Uterus (tissue), 4 donors: Measurements from ENCODE around the gene BTBD18. TPM values are rescaled to one million over a fixed set of nuclear protein-coding genes. Genes with fewer than 3 reads are reported as not detected.
"Not testable (repeated sequence)": the region's sequence is repeated elsewhere in the genome, so short reads cannot be mapped to it uniquely, and the experiment has no call there.

Source experiments
- DNase-seq, 2 donors: peaks; one replicate each; pipeline ENCODE4 v3.0.0-alpha.2; 2019 to 2020
- H3K27ac ChIP-seq, 2 donors: fragments of 200-600 bp; sonication (generic); 1 replicate in 1 of 2; 2 replicates in 1 of 2; pipeline ENCODE4 v1.5.1; 2016 to 2018
- H3K27me3 ChIP-seq, 2 donors: fragments of 200-600 bp; sonication (generic); one replicate each; pipeline ENCODE4 v1.5.1; 2018 to 2019; ENCODE audit warnings: control low read depth in 1 of 2
- H3K36me3 ChIP-seq, 2 donors: fragments of 200-600 bp; sonication (generic); one replicate each; pipeline ENCODE4 v1.5.1; 2019; ENCODE audit warnings: control low read depth in 1 of 2
- H3K4me1 ChIP-seq, 2 donors: fragments of 200-600 bp; sonication (generic); one replicate each; pipeline ENCODE4 v1.5.1; 2018 to 2019; ENCODE audit warnings: control low read depth in 1 of 2
- H3K4me3 ChIP-seq, 2 donors: fragments of 200-600 bp; sonication (generic); 1 replicate in 1 of 2; 2 replicates in 1 of 2; pipeline ENCODE4 v1.5.1; 2018 to 2019; ENCODE audit warnings: mild to moderate bottlenecking in 1 of 2
- H3K9me3 ChIP-seq, 2 donors: fragments of 200-600 bp; sonication (generic); one replicate each; pipeline ENCODE4 v1.5.1; 2019; ENCODE audit warnings: control low read depth in 1 of 2
- CTCF ChIP-seq, 4 experiments: fragments of 200-600 bp in 2 of 4; fragments of 450-650 bp in 2 of 4; sonication (generic) in 2 of 4; IDR thresholded peaks; one replicate each; pipeline ENCODE4 v1.5.1; 2016 to 2019; ENCODE audit warnings: antibody characterized with exemption in 4 of 4, mild to moderate bottlenecking in 2 of 4, moderate library complexity in 1 of 4
- POLR2A ChIP-seq, 2 donors: fragments of 450-650 bp; IDR thresholded peaks; one replicate each; pipeline ENCODE4 v1.6.1; 2016; ENCODE audit warnings: antibody characterized with exemption in 2 of 2, mild to moderate bottlenecking in 1 of 2, moderate library complexity in 1 of 2
- intact Hi-C: fragments of 100-400 bp; cut with DNase I; formaldehyde crosslinking; loops from one replicate; pipeline ENCODE4 v1.15.1; 2023; ENCODE audit warnings: low total_unique reads
- total RNA-seq, 4 donors: library from RNA; depleted of rRNA in 3 of 4; stranded (reverse); fragments of >200 nt in 3 of 4; gene quantifications; one replicate each; pipeline versions ENCODE4 v1.1.0 to v1.2.4, GENCODE V29; 2014 to 2023
- donor health status: DM: yes; HTN: yes; CAD: no.

BTBD18 gene
- total RNA-seq, 4 donors from 2014 or later, result not detected

GRCh38 chr11:57712256-57713150, 39.1 kb downstream of the BTBD18 start, which contains the start of gene TMX2:
TMX2 (plus strand) TSS chr11:57712593; CDS start chr11:57712619, 26 bp downstream.
- Histone ChIP-seq H3K4me3 (peak within 1 kb of the TSS; percentile 77 to 93), H3K27ac (peak within 1 kb of the TSS; percentile 69 to 92), H3K27me3 (no peaks in the 10 kb centered on the region), H3K9me3 (no peaks in the 10 kb centered on the region), H3K4me1 (peaks cover 0 to 15% of the 10 kb centered on the region in 2 donors), H3K36me3 (no peaks in the 10 kb centered on the region)
- TF ChIP-seq CTCF (IDR thresholded peaks at IDR 0.05) (peak in 1 of 4 experiments; percentile 10), POLR2A (IDR thresholded peaks at IDR 0.05) (peak in 1 of 2 donors; percentile 32)
- intact Hi-C loops, result no loop called here
- DNase-seq, result peak; percentile 90 to 95

GRCh38 chr11:57711414-57712255, 40.0 kb downstream of the BTBD18 start, which contains the start of gene MED19:
MED19 (minus strand) TSS chr11:57712215; CDS start chr11:57712179, 36 bp downstream.
- Histone ChIP-seq H3K27me3 (no peaks in the 10 kb centered on the region), H3K9me3 (no peaks in the 10 kb centered on the region), H3K36me3 (no peaks in the 10 kb centered on the region), H3K4me1 (peaks cover 0 to 15% of the 10 kb centered on the region in 2 donors), H3K27ac (peak within 1 kb of the TSS; percentile 69 to 92), H3K4me3 (peak within 1 kb of the TSS; percentile 77 to 93)
- DNase-seq, result peak; percentile 65 to 79
- TF ChIP-seq POLR2A (IDR thresholded peaks at IDR 0.05), result peak in 1 of 2 donors; percentile 34
- no peak for TF ChIP-seq CTCF (IDR thresholded peaks at IDR 0.05)
- intact Hi-C loops, result no loop called here

- peaks cover 0 to 15% of the 10 kb centered on the region in 2 donors for H3K4me1 ChIP-seq
- H3K36me3 ChIP-seq, result no peaks in the 10 kb centered on the region
- no peaks in the 10 kb centered on the region for H3K9me3 ChIP-seq
- H3K27ac ChIP-seq, result no peak overlapping the region
- intact Hi-C loops, result no loop called here
- DNase-seq, result no peak
- H3K4me3 ChIP-seq, result no peak overlapping the region
- no peaks in the 10 kb centered on the region for H3K27me3 ChIP-seq
- TF ChIP-seq CTCF (IDR thresholded peaks at IDR 0.05), result no peak
- TF ChIP-seq POLR2A (IDR thresholded peaks at IDR 0.05), result no peak
Observed at GRCh38 chr11:57709802-57710367, 41.7 kb downstream of the BTBD18 start.

GRCh38 chr11:57705432-57705831, 46.2 kb downstream of the BTBD18 start:
- H3K4me1 ChIP-seq, H3K36me3 ChIP-seq, H3K4me3 ChIP-seq, H3K9me3 ChIP-seq, DNase-seq, intact Hi-C loops, H3K27ac ChIP-seq, H3K27me3 ChIP-seq: not testable (repeated sequence)

GRCh38 chr11:57704932-57705331, 46.7 kb downstream of the BTBD18 start:
- no peak overlapping the region for H3K4me3 ChIP-seq
- H3K9me3 ChIP-seq, result no peaks in the 10 kb centered on the region
- TF ChIP-seq POLR2A (IDR thresholded peaks at IDR 0.05), result no peak
- TF ChIP-seq CTCF (IDR thresholded peaks at IDR 0.05), result no peak
- no peaks in the 10 kb centered on the region for H3K36me3 ChIP-seq
- H3K27ac ChIP-seq, result no peak overlapping the region
- no peak for DNase-seq
- intact Hi-C loops, result no loop called here
- no peaks in the 10 kb centered on the region for H3K4me1 ChIP-seq
- H3K27me3 ChIP-seq, result no peaks in the 10 kb centered on the region
